Hepatocyte (in vitro differentiated cells): Measurements from ENCODE around the gene HDGFL2. TPM values are rescaled to one million over a fixed set of nuclear protein-coding genes. Genes with fewer than 3 reads are reported as not detected.

Source experiments
- DNase-seq: peaks from one replicate; pipeline ENCODE4 v3.0.0-alpha.2; 2016; ENCODE audit warnings: low spot score
- H2AFZ ChIP-seq: fragments of 200-600 bp; sonication (generic); 2 replicates; pipeline ENCODE4 v1.6.0; 2016; ENCODE audit warnings: antibody characterized with exemption, mild to moderate bottlenecking
- H3K27ac ChIP-seq: fragments of 200-600 bp; sonication (generic); 2 replicates; pipeline ENCODE4 v1.5.1; 2016; ENCODE audit warnings: mild to moderate bottlenecking
- H3K27me3 ChIP-seq: fragments of 200-600 bp; sonication (generic); 2 replicates; pipeline ENCODE4 v1.6.1; 2016
- H3K36me3 ChIP-seq: fragments of 200-600 bp; sonication (generic); replicated peaks from 2 replicates; pipeline ENCODE4 v1.5.1; 2016; ENCODE audit warnings: low read depth; ENCODE audit not compliant: insufficient read depth
- H3K4me1 ChIP-seq: fragments of 200-600 bp; sonication (generic); 2 replicates; pipeline ENCODE4 v1.5.1; 2016; ENCODE audit warnings: mild to moderate bottlenecking, moderate library complexity; ENCODE audit not compliant: insufficient read depth
- H3K4me2 ChIP-seq: fragments of 200-600 bp; sonication (generic); 2 replicates; pipeline ENCODE4 v1.6.0; 2016
- H3K4me3 ChIP-seq: fragments of 200-600 bp; sonication (generic); 2 replicates; pipeline ENCODE4 v1.5.1; 2016; ENCODE audit warnings: mild to moderate bottlenecking
- H3K79me2 ChIP-seq: fragments of 200-600 bp; sonication (generic); 2 replicates; pipeline ENCODE4 v1.6.0; 2017; ENCODE audit warnings: mild to moderate bottlenecking
- H3K9me2 ChIP-seq: fragments of 200-600 bp; sonication (generic); replicated peaks from 2 replicates; pipeline ENCODE4 v1.6.0; 2017; ENCODE audit warnings: mild to moderate bottlenecking; ENCODE audit not compliant: insufficient read depth
- H3K9me3 ChIP-seq: fragments of 200-600 bp; sonication (generic); 2 replicates; pipeline ENCODE4 v1.5.1; 2016; ENCODE audit warnings: low read depth, mild to moderate bottlenecking
- H4K20me1 ChIP-seq: fragments of 200-600 bp; sonication (generic); 2 replicates; pipeline ENCODE4 v1.6.0; 2016; ENCODE audit warnings: mild to moderate bottlenecking; ENCODE audit not compliant: insufficient read depth, poor library complexity, severe bottlenecking
- CTCF ChIP-seq: fragments of 200-600 bp; sonication (generic); IDR thresholded peaks from 2 replicates; pipeline ENCODE4 v1.5.1; 2016; ENCODE audit warnings: antibody characterized with exemption, mild to moderate bottlenecking; ENCODE audit not compliant: poor library complexity
- EZH2 ChIP-seq: fragments of 200-600 bp; sonication (generic); IDR thresholded peaks from 2 replicates; pipeline ENCODE4 v1.6.1; 2016; ENCODE audit warnings: antibody characterized with exemption, mild to moderate bottlenecking, borderline replicate concordance
- EZH2phosphoT487 ChIP-seq: fragments of 200-600 bp; sonication (generic); IDR thresholded peaks from one replicate; pipeline ENCODE4 v1.6.1; 2018; ENCODE audit warnings: antibody characterized with exemption, mild to moderate bottlenecking, low read depth, moderate library complexity; ENCODE audit not compliant: unreplicated experiment, severe bottlenecking
- WGBS: methylation state at CpG from one replicate; pipeline ENCODE4 v1.1.6; 2016; ENCODE audit warnings: low lambda C conversion rate; ENCODE audit errors: missing lambda C conversion rate; 5-methylcytosine and 5-hydroxymethylcytosine counted together
- polyA plus RNA-seq: library from polyadenylated mRNA; unstranded; fragments of >200 nt; fragmentation: Nextera tagmentation; extraction: Ambion mirVana; gene quantifications from 2 replicates; pipeline ENCODE4 v1.2.1, GENCODE V29; 2016
- total RNA-seq: library from RNA; depleted of rRNA; stranded (reverse); fragments of >200 nt; gene quantifications from 2 replicates; pipeline ENCODE4 v1.2.3, GENCODE V29; 2014

Gene HDGFL2
- total and polyA plus RNA-seq, 2 experiments from 2014 or later = 50.3 to 73.2 TPM

- H3K79me2 ChIP-seq = no peaks in the 10 kb centered on the region
- no peaks in the 10 kb centered on the region for H3K9me3 ChIP-seq
- 96% methylated on average over 9 of the region's 9 CpGs for WGBS
- H4K20me1 ChIP-seq = no peaks in the 10 kb centered on the region
- no peak overlapping the region for H3K4me3 ChIP-seq
- H3K9me2 ChIP-seq = no peaks in the 10 kb centered on the region
- no peak for DNase-seq
- no peak overlapping the region for H3K27ac ChIP-seq
- H3K4me1 ChIP-seq = no peaks in the 10 kb centered on the region
- TF ChIP-seq EZH2 (no peak), CTCF (no peak), EZH2phosphoT487 (no peak)
- no peak overlapping the region for H3K4me2 ChIP-seq
- no peaks in the 10 kb centered on the region for H3K27me3 ChIP-seq
- no peaks in the 10 kb centered on the region for H3K36me3 ChIP-seq
- no peak overlapping the region for H2AFZ ChIP-seq
Observed at GRCh38 chr19:4434391-4434790, 37.7 kb upstream of the HDGFL2 start.

- Histone ChIP-seq H3K9me2 (no peaks in the 10 kb centered on the region), H3K9me3 (no peaks in the 10 kb centered on the region), H3K4me2 (no peak overlapping the region), H4K20me1 (no peaks in the 10 kb centered on the region), H2AFZ (no peak overlapping the region), H3K36me3 (no peaks in the 10 kb centered on the region), H3K79me2 (no peaks in the 10 kb centered on the region), H3K4me3 (no peak overlapping the region), H3K27ac (no peak overlapping the region), H3K27me3 (no peaks in the 10 kb centered on the region), H3K4me1 (no peaks in the 10 kb centered on the region)
- no peak for TF ChIP-seq CTCF
- TF ChIP-seq EZH2phosphoT487 = no peak
- no peak for TF ChIP-seq EZH2
- WGBS = 96% methylated on average over 7 of the region's 7 CpGs
- DNase-seq = no peak
Observed at GRCh38 chr19:4436231-4436630, 35.9 kb upstream of the HDGFL2 start.

- Histone ChIP-seq H3K9me2 (no peaks in the 10 kb centered on the region), H3K36me3 (no peaks in the 10 kb centered on the region), H3K79me2 (no peaks in the 10 kb centered on the region), H2AFZ (no peak overlapping the region), H3K9me3 (no peaks in the 10 kb centered on the region), H3K27me3 (no peaks in the 10 kb centered on the region), H3K4me2 (no peak overlapping the region), H3K27ac (no peak overlapping the region), H4K20me1 (no peaks in the 10 kb centered on the region), H3K4me3 (no peak overlapping the region), H3K4me1 (no peaks in the 10 kb centered on the region)
- no peak for DNase-seq
- TF ChIP-seq EZH2phosphoT487 (no peak), EZH2 (no peak), CTCF (no peak)
- WGBS = 97% methylated on average over 10 of the region's 10 CpGs
Observed at GRCh38 chr19:4437103-4437502, 35.0 kb upstream of the HDGFL2 start.

GRCh38 chr19:4439243-4439642 is 32.9 kb upstream of the HDGFL2 start:
- H4K20me1 ChIP-seq = no peaks in the 10 kb centered on the region
- no peak for DNase-seq
- no peaks in the 10 kb centered on the region for H3K36me3 ChIP-seq
- H3K9me2 ChIP-seq = no peaks in the 10 kb centered on the region
- WGBS = 95% methylated on average over 12 of the region's 12 CpGs
- H3K4me2 ChIP-seq = no peak overlapping the region
- TF ChIP-seq EZH2 = no peak
- no peak for TF ChIP-seq CTCF
- TF ChIP-seq EZH2phosphoT487 = no peak
- no peak overlapping the region for H3K4me3 ChIP-seq
- no peaks in the 10 kb centered on the region for H3K27me3 ChIP-seq
- no peaks in the 10 kb centered on the region for H3K4me1 ChIP-seq
- no peaks in the 10 kb centered on the region for H3K9me3 ChIP-seq
- no peak overlapping the region for H3K27ac ChIP-seq
- H3K79me2 ChIP-seq = no peaks in the 10 kb centered on the region
- no peak overlapping the region for H2AFZ ChIP-seq
